GM19043 (cell line): ENCODE results near the gene C19orf33.

Source experiments
- ATAC-seq: cut with Tn5 transposase; IDR thresholded peaks from one replicate; pipeline ENCODE4 v1.9.1; 2021; ENCODE audit warnings: low read depth; ENCODE audit not compliant: unreplicated experiment

Gene C19orf33

DNA sequence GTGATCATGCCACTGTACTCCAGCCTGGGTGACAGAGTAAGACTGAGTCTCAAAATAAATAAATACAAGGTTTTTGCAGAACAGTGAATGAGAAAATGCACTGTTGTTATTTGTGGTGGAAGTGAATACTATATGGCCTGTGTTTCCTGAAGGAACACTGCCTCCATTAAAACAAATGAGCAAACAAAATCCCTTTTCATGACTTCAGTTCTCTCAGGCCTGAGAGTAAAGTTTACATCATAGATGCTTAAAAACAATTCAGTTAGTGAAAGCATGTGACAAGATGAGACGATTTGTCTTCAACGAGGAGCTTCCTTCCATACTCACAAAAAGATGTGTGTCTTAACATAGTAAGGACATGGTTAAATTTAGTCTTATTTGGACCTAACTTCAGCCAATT lies 25.3 kb upstream of the C19orf33 start:
- ATAC-seq: no peak

DNA sequence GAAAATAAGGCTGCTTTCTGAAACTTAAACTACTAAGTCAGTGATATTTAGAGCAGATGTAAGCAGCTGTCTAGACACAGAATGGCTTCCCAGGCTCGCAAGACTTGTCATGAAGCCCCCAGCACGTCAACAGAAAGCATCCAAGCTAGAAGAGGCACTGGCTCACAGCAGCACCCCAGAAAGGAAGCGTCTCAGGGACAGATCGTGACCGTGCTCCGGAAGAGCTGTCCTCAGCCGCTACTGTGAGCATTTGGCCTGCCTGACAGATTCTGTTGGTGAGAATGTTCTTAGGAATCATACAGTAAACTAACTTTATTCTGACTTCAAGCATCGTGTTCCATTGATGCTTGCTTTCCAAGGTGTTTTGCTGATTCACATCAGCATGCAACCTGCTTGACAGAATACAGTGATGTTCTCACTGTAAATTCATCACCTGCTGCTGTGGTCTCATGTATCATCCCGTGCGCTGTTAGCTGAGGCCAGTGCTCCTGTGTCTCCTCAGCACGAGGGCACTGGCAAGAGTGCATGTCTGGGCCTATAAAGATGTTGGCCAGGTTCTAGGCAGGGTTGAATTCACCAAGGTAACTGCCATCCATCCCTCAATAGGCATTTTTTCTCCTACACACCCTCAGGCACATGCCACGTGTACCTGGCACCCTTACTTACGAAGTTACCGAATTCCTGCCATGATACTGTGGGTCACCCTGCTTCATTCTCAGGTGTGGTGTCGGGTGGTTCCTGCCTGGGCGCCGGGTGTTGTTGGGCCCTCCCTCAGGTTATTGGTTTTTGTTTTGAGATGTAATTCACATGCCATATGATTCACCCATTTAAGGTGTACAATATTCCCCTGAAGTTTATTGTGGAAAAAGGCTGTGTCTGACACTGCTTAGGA lies 23.8 kb upstream of the C19orf33 start:
- no peak for ATAC-seq

DNA sequence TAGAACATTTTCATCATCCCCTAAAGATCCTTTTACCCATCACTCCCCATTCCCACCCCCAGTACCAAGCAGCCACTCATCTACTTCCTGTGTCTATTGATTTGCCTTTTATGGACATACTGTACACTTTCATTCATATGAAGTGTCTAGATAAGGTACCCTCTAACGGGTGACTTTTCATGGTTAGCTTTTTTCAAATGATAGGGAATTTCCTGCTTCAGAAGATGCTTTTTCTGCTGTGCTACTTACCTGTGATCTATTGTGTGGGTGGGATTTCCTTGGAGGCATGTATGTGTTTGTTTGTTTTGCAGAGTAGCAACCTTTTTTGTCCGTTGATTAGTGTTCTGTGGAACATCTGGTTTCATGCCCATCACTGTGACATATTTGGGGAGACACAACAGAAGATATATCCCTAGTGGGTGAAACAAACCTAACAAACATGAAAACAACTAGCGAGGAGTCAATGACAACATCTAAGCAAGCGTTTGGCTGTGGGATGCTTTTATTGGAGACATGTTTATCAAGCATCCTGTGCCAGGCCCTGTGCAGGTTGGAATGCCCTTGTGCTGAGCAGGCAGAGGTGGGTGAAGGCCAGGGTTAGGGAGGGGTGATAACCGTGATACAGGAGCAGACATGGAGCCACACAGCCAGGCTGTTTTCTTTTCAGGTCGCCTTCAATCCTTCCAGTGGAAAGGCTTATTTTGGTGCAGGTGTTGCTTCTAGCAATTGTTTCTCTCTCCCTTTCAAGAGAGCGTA lies 22.1 kb upstream of the C19orf33 start:
- no peak for ATAC-seq

DNA sequence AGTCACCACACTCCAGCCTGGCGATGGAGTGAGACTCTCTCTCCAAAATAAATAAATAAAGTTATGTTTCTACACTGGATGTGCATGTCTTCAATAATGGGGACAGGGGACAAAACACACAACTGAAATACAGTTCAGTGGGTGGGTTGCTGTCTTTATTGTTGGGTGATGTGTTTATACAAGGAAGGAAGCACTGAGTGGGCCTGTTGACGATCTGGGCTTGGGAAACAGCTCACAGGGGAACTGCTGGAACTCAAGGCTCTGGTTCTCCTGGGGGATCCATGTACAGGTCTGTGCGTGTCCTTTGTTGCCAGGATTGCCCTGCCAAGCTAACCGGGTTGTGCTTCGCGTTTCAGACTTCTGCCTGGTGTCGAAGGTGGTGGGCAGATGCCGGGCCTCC lies 20.8 kb upstream of the C19orf33 start:
- no peak for ATAC-seq

DNA sequence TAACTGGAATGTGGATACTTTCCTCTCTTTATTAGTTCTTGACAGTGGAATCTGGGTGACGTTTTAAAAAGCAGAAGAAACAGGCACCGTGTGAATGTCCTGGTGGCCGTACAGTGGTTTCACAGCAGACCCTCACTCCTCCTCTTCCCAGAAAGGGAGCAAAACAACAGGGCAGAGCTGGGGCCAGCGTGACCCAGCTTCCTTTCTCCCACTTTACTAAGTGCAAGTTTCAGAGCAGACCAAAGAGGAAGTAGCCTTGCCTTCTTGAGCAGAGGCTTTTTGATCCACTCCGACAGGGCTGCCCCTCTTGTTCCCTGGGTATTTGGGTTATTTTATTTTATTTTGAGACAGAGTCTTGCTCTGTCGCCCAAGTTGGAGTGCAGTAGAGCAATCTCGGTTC lies 19.6 kb upstream of the C19orf33 start:
- ATAC-seq: no peak

DNA sequence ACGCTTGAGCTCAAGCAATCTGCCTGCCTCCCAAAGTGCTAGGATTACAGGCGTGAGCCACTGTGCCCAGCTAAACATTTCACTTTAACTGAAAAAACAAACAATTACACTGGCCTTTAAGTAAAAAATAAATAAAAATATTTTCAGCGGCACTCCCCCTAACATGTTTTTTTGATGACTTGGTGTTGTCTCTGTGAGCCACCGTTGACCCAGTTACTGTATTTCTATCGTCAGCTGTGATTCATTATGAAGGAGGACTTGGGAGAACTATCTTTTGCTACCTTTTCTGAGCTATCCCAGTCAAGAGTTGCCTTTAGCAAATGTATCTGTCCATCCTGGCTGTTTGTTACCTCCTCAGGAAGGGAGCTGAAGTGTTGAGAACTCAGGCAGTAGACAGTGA lies 18.5 kb upstream of the C19orf33 start:
- ATAC-seq: no peak

DNA sequence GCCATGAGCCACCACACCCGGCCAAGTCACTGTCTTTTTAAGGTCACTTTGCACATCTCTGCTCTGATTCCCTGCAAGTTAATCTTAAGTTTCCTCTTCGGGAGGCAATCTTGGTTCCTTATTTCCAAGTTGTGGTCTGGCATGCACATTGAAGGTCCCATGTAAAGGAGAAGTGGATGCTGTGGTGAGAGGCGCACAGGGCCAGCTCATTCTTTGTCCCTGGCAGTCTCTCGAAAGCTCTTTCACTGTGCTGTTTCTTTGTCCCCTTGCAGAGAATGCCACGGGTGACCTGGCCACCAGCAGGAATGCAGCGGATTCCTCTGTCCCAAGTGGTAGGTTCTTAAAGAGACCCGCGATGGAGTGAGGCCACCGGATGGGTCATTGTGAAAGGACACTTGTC lies 16.4 kb upstream of the C19orf33 start:
- ATAC-seq: no peak

DNA sequence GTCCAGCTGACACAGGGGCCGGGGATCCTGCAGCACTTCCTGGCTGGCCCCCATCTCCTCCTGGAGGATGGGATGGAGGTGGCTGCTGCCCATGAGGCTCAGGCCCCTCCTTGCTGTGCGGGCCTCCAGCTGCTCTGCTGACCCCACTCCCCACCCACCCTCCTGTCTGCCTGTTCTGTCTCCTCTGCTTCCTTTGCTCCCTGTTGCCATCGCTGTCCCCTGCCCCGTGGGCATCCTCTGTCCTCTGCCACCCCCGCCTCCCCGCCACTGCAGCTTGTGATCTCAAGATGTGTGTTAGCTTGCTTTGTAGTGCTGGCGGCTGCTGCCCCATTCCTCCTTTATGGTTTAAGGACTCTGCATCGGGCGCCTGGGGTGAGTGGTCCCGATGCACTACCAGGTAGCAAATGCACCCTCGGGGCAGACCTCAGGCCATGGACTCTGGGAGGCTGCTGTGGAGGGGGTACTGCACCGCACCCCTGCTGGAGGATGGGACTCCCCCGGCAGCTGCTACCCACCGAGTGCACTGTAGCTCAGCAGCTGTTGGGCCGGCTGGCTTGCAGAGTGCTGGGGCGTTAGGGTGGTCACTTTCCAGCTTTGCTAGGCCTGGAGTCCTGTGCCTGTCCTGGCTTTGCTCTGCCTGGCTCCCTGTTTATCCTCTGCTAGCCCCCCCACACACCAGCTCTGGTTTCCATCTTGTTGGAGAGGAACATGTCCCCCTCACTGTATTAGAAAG lies 15.8 kb upstream of the C19orf33 start:
- no peak for ATAC-seq

DNA sequence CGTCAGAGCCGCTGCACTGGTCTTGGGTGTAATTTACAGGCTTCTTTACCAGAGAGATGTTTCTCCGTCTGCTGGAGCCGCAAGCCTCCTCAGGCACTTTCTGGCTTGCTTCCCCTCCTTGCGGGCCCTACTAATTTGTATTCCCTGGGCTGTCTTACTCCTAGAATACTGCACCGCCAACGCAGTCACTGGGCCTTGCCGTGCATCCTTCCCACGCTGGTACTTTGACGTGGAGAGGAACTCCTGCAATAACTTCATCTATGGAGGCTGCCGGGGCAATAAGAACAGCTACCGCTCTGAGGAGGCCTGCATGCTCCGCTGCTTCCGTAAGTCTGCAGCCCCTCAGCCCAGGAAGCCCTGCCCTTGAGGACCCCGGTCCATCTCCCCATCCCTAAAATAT lies 14.1 kb upstream of the C19orf33 start:
- ATAC-seq: no peak

DNA sequence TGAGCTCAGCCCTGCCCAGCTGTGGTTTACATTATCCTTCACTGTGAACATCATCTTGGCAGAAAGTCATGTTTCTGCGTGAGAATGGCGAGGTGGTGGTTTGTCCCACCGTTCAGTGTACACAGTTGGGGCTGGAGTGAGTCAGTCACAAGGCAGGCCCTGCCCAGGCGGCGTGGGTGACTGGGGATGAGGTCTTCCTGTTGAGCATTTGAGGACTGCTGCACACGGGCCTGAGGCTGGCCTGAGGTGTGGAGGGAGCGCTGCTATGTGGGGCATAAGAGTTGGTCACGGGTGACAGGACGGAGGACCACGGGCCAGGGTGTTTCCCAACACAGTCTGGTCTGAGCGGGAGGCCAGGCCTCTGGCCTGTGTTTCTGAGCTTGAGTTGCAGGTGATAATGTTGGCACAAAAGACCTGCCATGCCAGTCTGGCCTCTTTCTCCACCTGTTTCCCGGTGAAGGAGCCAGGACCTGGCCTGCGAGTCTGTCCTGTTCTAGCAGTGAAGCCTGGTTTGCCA lies 13.4 kb upstream of the C19orf33 start:
- no peak for ATAC-seq

DNA sequence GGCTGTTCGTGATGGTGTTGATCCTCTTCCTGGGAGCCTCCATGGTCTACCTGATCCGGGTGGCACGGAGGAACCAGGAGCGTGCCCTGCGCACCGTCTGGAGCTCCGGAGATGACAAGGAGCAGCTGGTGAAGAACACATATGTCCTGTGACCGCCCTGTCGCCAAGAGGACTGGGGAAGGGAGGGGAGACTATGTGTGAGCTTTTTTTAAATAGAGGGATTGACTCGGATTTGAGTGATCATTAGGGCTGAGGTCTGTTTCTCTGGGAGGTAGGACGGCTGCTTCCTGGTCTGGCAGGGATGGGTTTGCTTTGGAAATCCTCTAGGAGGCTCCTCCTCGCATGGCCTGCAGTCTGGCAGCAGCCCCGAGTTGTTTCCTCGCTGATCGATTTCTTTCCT lies 12.2 kb upstream of the C19orf33 start:
- no peak for ATAC-seq

DNA sequence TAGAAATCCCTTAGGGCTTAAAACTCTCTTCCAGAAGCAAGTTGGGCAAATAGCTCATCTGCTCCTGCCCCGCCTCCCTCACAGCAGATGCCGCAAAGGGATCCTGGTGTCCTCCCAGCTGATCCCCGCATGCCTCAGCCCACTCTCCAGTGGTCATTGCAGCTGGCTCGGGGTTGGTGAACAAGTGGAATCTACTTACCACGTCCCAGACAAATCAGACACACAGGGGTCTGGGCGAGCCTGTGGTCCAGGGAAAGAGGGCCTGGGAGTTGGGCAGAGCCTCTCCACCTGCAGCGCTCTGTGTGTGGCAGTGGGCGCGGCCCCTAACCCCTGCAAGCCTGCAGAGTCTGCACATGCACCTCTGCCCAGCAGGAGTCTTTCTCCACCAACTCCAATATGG lies 10.8 kb upstream of the C19orf33 start:
- ATAC-seq: no peak

DNA sequence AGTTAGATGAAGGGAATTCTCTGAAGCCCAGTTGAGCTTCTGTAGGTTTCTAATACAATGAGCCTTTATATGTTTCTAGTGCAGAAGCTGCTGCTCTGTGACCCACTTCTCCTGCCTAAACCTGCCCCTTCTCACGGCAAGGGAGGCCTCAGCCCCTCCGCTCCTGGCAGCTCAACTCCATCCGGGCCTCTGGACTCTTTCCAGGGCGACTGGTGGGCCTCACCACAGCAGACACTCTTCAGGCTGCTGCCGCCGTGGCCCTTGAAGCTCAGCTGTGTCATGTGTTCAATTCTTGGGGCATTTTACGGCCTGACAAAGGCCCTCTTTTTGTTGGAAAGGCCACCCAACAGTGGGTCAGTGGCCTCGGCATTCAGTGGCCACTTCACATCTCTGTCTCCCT lies 10.0 kb upstream of the C19orf33 start:
- no peak for ATAC-seq

DNA sequence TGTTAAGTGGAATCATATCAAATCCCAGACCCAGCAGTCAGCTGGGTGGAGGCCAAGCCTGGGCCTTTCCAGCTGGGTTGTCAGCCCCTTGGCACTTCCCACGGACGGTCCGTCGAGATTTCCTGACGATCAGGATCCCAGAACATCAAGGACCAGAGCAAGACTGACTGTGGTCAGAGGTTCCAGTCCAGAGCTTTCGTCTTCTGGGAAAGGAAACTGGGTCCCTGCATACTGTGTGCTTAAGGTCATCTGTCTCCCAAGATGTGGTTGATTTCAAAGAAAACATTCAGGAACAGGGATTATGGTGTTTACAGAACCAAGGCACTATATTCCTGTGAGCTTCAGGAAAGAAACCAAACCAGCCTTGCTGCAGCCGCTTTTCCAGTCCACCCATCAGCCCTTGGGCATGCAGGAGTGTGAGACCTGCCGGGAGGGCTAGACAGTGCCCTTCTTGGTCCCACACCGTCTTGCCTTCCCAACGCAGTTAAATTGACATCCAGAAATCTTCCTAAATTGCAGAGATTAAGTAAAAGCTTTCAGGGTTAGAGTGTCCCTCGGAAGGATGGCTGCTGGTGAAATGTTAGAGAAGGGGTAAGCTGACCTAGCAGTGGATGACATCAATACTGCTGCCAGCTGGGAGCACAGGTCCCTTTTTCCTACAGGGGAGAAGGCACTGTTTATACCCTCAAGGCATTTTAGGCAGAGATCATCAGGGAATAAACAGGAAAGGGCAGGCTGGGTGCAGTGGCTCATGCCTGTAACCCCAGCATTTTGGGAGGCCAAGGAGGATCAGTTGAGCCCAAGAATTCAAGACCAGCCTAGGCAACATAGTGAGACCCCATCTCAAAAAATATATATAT lies 5.0 kb upstream of the C19orf33 start:
- ATAC-seq: no peak

DNA sequence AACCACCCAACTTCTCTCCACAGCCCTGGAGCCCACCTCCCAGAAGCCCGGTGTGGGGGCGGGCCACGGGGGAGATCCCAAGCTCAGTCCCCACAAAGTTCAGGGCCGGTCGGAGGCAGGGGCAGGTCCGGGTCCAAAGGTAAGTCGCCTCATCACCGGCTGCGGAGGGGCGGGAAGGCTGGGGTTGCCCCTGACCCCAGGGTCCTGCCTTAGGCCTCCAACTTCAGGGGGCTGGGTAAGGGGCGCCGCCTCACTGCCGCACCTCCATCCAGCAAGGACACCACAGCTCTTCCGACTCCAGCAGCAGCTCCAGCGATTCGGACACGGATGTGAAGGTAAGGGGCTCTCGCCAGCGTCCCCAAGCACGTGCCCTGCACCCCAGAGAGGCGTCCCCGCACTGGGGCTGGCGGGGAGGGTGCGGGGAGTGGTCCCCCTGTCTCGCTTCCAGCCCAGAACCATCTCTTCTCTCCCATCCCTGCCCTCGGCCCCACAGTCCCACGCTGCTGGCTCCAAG lies 358 bp downstream of the C19orf33 start:
- no peak for ATAC-seq

DNA sequence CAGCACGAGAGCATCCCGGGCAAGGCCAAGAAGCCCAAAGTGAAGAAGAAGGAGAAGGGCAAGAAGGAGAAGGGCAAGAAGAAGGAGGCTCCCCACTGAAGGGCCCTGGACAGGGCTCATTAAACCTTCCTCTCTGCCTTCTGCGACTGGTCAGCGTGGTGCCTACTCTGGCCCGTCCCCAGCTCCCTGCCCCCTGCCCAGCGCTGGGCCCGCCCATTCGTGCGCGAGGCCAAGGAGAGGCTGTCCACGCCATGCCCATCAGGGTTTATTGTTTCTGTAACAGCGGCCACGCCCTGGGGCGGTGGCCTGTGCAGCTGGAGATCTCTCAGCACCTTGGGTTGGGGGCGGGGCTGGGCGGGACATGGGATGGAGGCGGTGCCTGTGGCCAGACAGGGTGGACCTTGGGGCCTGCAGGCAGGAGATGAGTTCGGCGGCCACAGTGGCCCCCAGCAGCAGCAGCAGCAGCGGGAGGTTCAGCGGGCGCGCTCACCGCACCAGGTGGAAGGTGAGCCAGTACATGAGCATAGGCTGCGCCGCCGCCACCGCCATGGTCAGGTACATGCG lies 897 bp downstream of the C19orf33 start:
- ATAC-seq: no peak

DNA sequence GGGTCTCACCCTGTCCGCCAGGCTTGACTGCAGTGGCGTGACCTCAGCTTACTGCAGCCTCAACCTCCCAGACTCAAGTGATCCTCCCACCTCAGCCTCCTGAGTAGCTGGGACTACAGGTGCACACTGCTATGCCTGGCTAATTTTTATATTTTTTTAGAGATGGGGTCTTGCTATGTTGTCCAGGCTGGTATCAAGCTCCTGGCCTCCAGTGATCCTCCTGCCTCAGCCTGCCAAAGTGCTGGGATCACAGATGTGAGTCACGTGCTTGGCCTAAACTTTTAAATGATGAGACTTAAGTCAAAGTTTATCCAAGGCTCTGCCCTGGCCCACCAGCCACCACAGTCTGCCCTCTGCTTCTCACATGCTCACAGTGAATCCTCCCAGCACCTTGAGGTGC lies 2.2 kb downstream of the C19orf33 start:
- no peak for ATAC-seq

DNA sequence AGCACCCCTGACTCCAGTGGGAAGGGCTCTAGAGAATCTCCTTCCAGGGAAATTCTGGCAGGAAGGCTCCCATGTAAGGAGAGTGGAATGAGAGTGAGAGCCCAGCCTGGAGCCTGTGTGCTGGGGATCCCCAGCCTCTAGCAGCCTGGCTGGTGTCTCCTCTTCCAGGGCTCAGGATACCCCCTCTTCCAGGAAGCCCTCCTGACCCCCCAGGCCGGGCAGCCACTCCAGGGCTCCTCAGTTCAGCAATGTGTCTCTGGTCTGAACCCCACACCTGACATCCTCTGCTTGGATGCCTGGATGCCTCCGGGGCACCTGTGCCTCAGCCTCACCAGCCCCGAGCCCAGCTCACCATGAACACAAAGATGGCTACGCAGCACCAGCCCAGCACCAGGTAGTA lies 3.0 kb downstream of the C19orf33 start:
- no peak for ATAC-seq

DNA sequence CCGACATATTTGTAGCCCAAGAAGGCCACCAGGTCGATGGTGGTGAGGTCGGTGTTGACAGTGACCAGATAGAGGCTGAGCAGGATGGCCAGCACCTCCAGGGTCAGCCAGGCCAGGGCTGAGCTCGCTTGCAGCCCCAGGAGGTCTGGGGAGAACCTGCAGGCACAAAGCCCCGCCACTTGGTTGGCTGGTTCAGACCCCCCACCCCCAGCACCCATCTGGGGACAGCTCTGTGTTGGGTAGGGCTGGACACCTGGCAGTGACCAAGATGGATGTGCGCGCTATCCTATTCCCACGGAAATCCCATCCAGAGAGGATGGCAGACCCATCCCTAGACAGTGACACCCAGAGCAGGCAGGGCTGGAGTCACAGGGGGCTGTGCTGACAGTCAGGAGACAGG lies 3.5 kb downstream of the C19orf33 start:
- ATAC-seq: no peak
